Adipose tissue (tissue), 3 donors: Measurements from ENCODE around the gene SLC39A11. TPM values are rescaled to one million over a fixed set of nuclear protein-coding genes. Genes with fewer than 3 reads are reported as not detected.
"Not testable (repeated sequence)": the region's sequence is repeated elsewhere in the genome, so short reads cannot be mapped to it uniquely, and the experiment has no call there.

Source experiments
- H3K27ac ChIP-seq: one replicate; pipeline ENCODE4 v1.5.1; 2013; ENCODE audit warnings: low read depth, low read length
- WGBS, 3 donors: extraction: QIAGEN DNeasy Blood & Tissue Kit; methylation state at CpG; one replicate each; pipeline ENCODE4 v1.1.7; 2013; 5-methylcytosine and 5-hydroxymethylcytosine counted together
- polyA plus RNA-seq, 3 donors: library from polyadenylated mRNA; stranded (reverse); fragments of 200-250 nt; gene quantifications; one replicate each; pipeline ENCODE4 v1.2.3, GENCODE V29; 2013
- donor health status: healthy with polysubstance abuse.
- donor health status: Bipolar disorder and iron deficiency.
- donor health status: healthy.

The SLC39A11 gene
- polyA plus RNA-seq, 3 donors = 6.1 to 19.4 (median 7.6) TPM

- 95 to 98% (median 95%) methylated on average over 4 of the region's 4 CpGs for WGBS, 3 donors
- H3K27ac ChIP-seq = no peak overlapping the region
Observed at GRCh38 chr17:72996791-72997190, 95.7 kb downstream of the SLC39A11 start.

GRCh38 chr17:72995008-72995656, 97.4 kb downstream of the SLC39A11 start:
- WGBS, 3 donors = 92 to 100% (median 100%) methylated on average over 1 of the region's 1 CpG
- no peak overlapping the region for H3K27ac ChIP-seq

- WGBS, 3 donors = 63 to 78% (median 71%) methylated on average over 6 of the region's 6 CpGs
Observed at GRCh38 chr17:72992783-72993467, 99.6 kb downstream of the SLC39A11 start.

GRCh38 chr17:72991651-72992050, 100.8 kb downstream of the SLC39A11 start:
- WGBS, 3 donors = 95 to 99% (median 95%) methylated on average over 2 of the region's 2 CpGs
- H3K27ac ChIP-seq = no peak overlapping the region

More at GRCh38 chr17:72992783-72993467, 99.6 kb downstream of the SLC39A11 start:
- not testable (repeated sequence) for H3K27ac ChIP-seq

- 81 to 87% (median 83%) methylated on average over 6 of the region's 6 CpGs for WGBS, 3 donors
- no peak overlapping the region for H3K27ac ChIP-seq
Observed at GRCh38 chr17:72989074-72989610, 103.3 kb downstream of the SLC39A11 start.

GRCh38 chr17:72988451-72988850, 104.0 kb downstream of the SLC39A11 start:
- no peak overlapping the region for H3K27ac ChIP-seq
- whole genome bisulfite sequencing, 3 donors = 97 to 100% (median 97%) methylated on average over 5 of the region's 5 CpGs

GRCh38 chr17:72987166-72987565, 105.3 kb downstream of the SLC39A11 start:
- no peak overlapping the region for H3K27ac ChIP-seq
- WGBS, 3 donors = 84 to 100% (median 93%) methylated on average over 1 of the region's 1 CpG

GRCh38 chr17:72985882-72986720, 106.4 kb downstream of the SLC39A11 start:
- 47 to 51% (median 49%) methylated on average over 11 of the region's 11 CpGs for WGBS, 3 donors
- no peak overlapping the region for H3K27ac ChIP-seq

- no peak overlapping the region for H3K27ac ChIP-seq
- 67 to 79% (median 77%) methylated on average over 7 of the region's 7 CpGs for WGBS, 3 donors
Observed at GRCh38 chr17:72984926-72985325, 107.6 kb downstream of the SLC39A11 start.

GRCh38 chr17:72984145-72984925, 108.2 kb downstream of the SLC39A11 start:
- WGBS, 3 donors = 72 to 75% (median 75%) methylated on average over 9 of the region's 9 CpGs
- H3K27ac ChIP-seq = no peak overlapping the region

GRCh38 chr17:72982680-72983079, 109.8 kb downstream of the SLC39A11 start:
- 40 to 88% (median 82%) methylated on average over 3 of the region's 3 CpGs for WGBS, 3 donors

GRCh38 chr17:72978593-72979218, 113.8 kb downstream of the SLC39A11 start:
- no peak overlapping the region for H3K27ac ChIP-seq
- 77 to 90% (median 84%) methylated on average over 9 of the region's 9 CpGs for WGBS, 3 donors

More at GRCh38 chr17:72982680-72983079, 109.8 kb downstream of the SLC39A11 start:
- H3K27ac ChIP-seq = no peak overlapping the region

GRCh38 chr17:72977771-72978417, 114.6 kb downstream of the SLC39A11 start:
- H3K27ac ChIP-seq = no peak overlapping the region
- 65 to 85% (median 73%) methylated on average over 20 of the region's 20 CpGs for WGBS, 3 donors

- H3K27ac ChIP-seq = no peak overlapping the region
- WGBS, 3 donors = 25 to 43% (median 36%) methylated on average over 12 of the region's 12 CpGs
Observed at GRCh38 chr17:72976971-72977770, 115.3 kb downstream of the SLC39A11 start.

GRCh38 chr17:72975509-72975908, 117.0 kb downstream of the SLC39A11 start:
- no peak overlapping the region for H3K27ac ChIP-seq
- WGBS, 3 donors = 97 to 100% (median 100%) methylated on average over 2 of the region's 2 CpGs

- 91 to 97% (median 92%) methylated on average over 4 of the region's 4 CpGs for WGBS, 3 donors
- H3K27ac ChIP-seq = no peak overlapping the region
Observed at GRCh38 chr17:72974605-72975232, 117.8 kb downstream of the SLC39A11 start.
